ENCODE results near the gene PSMF1. TPM values are rescaled to one million over a fixed set of nuclear protein-coding genes. Genes with fewer than 3 reads are reported as not detected.

Gene PSMF1
- total RNA-seq, 1 donor from 2014 or later = 133 TPM

DNA sequence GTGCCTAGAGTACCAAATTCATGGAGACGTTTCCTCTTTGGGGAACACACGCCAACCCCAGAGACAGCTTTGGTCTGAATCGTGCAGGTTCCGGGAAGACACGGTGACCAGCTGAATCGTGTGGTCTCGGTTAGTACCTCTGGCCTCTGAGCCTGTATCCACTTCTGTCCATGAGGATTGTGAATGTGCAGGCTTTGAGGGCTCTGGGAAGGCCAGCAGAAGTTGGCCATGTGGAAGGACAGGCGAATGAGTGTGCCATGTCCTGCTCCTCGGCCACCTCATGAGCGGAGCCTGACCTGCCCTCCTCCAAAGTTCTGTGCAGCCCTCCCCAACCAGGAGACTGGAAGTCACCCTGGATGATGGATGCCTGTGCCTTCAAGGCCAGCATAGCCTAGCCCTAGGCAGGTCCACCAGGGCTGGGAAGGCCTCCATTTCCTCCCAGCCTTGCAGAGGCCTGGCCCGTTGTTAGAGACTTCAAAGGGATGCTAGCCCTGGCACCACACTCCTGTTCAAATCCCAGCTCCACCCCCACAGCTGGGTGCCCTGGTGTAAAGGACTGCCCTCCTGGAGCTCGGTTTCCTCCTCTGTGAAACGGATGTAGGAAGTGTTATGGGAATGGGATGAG is 68.1 kb downstream of the PSMF1 start:
- TF ChIP-seq CTCF (IDR thresholded peaks at IDR 0.05; ENCODE audit: insufficient read depth, low read depth, low read length) (no peak), EZH2 (IDR thresholded peaks at IDR 0.05; ENCODE audit: insufficient read depth, low read length) (no peak)
- peaks cover 7% of the 10 kb centered on the region for H3K9me3 Mint-ChIP-seq (ENCODE audit: unreplicated experiment)
- Histone ChIP-seq H3K27ac (ENCODE audit: low read depth, low read length) (no peak overlapping the region), H2AFZ (ENCODE audit: low read depth, low read length) (no peak overlapping the region), H3K79me2 (ENCODE audit: insufficient read depth, low read length) (no peaks in the 10 kb centered on the region), H4K20me1 (ENCODE audit: insufficient read depth, low read length) (peaks cover 8% of the 10 kb centered on the region), H3K4me1 (ENCODE audit: insufficient read depth, low read length) (no peaks in the 10 kb centered on the region), H3K4me2 (ENCODE audit: low read length) (no peak overlapping the region), H3K9me3 (ENCODE audit: insufficient read depth, low read depth, low read length) (no peaks in the 10 kb centered on the region), H3K9ac (ENCODE audit: low read length) (no peak overlapping the region), H3K4me3 (ENCODE audit: insufficient read depth, low read depth, low read length) (no peak overlapping the region), H3K36me3 (ENCODE audit: insufficient read depth, low read length) (no peaks in the 10 kb centered on the region), H3K27me3 (ENCODE audit: insufficient read depth, low read length) (peaks cover 55% of the 10 kb centered on the region)
- no peaks in the 10 kb centered on the region for H3K36me3 Mint-ChIP-seq (ENCODE audit: low read depth, unreplicated experiment)
- FAIRE-seq (no peak), DNase-seq (ENCODE audit: low read depth) (no peak)
- H3K4me3 Mint-ChIP-seq (ENCODE audit: unreplicated experiment) = peak overlapping the region; percentile 73
- peaks cover 52% of the 10 kb centered on the region for H3K27me3 Mint-ChIP-seq (ENCODE audit: low read depth, unreplicated experiment)
- H3K4me1 Mint-ChIP-seq (ENCODE audit: low read depth, unreplicated experiment) = no peaks in the 10 kb centered on the region
- H3K27ac Mint-ChIP-seq (ENCODE audit: unreplicated experiment) = no peak overlapping the region

- Histone ChIP-seq H3K4me2 (ENCODE audit: low read length) (no peak overlapping the region), H3K4me3 (ENCODE audit: insufficient read depth, low read depth, low read length) (no peak overlapping the region), H3K27ac (ENCODE audit: low read depth, low read length) (no peak overlapping the region), H3K4me1 (ENCODE audit: insufficient read depth, low read length) (no peaks in the 10 kb centered on the region), H3K27me3 (ENCODE audit: insufficient read depth, low read length) (peaks cover 55% of the 10 kb centered on the region), H4K20me1 (ENCODE audit: insufficient read depth, low read length) (peaks cover 8% of the 10 kb centered on the region), H3K36me3 (ENCODE audit: insufficient read depth, low read length) (no peaks in the 10 kb centered on the region), H3K79me2 (ENCODE audit: insufficient read depth, low read length) (no peaks in the 10 kb centered on the region), H3K9me3 (ENCODE audit: insufficient read depth, low read depth, low read length) (no peaks in the 10 kb centered on the region), H3K9ac (ENCODE audit: low read length) (no peak overlapping the region), H2AFZ (ENCODE audit: low read depth, low read length) (no peak overlapping the region)
- peaks cover 45% of the 10 kb centered on the region for H3K27me3 Mint-ChIP-seq (ENCODE audit: low read depth, unreplicated experiment)
- H3K4me1 Mint-ChIP-seq (ENCODE audit: low read depth, unreplicated experiment) = no peaks in the 10 kb centered on the region
- DNase-seq (ENCODE audit: low read depth) (no peak), FAIRE-seq (no peak)
- TF ChIP-seq EZH2 (IDR thresholded peaks at IDR 0.05; ENCODE audit: insufficient read depth, low read length) (no peak), CTCF (IDR thresholded peaks at IDR 0.05; ENCODE audit: insufficient read depth, low read depth, low read length) (no peak)
- H3K36me3 Mint-ChIP-seq (ENCODE audit: low read depth, unreplicated experiment) = no peaks in the 10 kb centered on the region
- no peak overlapping the region for H3K27ac Mint-ChIP-seq (ENCODE audit: unreplicated experiment)
- H3K4me3 Mint-ChIP-seq (ENCODE audit: unreplicated experiment) = no peak overlapping the region
- H3K9me3 Mint-ChIP-seq (ENCODE audit: unreplicated experiment) = peaks cover 7% of the 10 kb centered on the region
Observed at GRCh38 chr20:1187605-1188171, 69.3 kb downstream of the PSMF1 start.

DNA sequence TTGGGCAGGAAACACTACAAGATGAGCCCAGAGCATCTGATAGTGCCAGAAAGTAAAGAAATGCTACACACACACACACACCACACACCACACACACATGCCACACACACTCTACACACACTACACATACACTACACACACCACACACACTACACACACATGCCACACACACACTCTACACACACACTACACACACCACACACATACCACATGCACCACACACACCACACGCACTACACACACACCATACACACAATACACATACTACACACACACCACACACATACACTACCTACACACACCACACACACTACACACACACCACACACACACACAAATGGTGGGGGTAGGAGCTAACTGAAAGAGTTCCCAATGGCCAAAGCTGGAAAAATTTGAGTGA is 69.9 kb downstream of the PSMF1 start:
- Mint-ChIP-seq H3K27ac (ENCODE audit: unreplicated experiment) (no peak overlapping the region), H3K4me3 (ENCODE audit: unreplicated experiment) (no peak overlapping the region), H3K4me1 (ENCODE audit: low read depth, unreplicated experiment) (no peaks in the 10 kb centered on the region), H3K27me3 (ENCODE audit: low read depth, unreplicated experiment) (peaks cover 39% of the 10 kb centered on the region), H3K9me3 (ENCODE audit: unreplicated experiment) (peaks cover 7% of the 10 kb centered on the region), H3K36me3 (ENCODE audit: low read depth, unreplicated experiment) (no peaks in the 10 kb centered on the region)
- peak; percentile 72 for FAIRE-seq
- no peak overlapping the region for H3K4me2 ChIP-seq (ENCODE audit: low read length)
- DNase-seq (ENCODE audit: low read depth) = no peak
- H4K20me1 ChIP-seq (ENCODE audit: insufficient read depth, low read length) = peaks cover 5% of the 10 kb centered on the region
- H3K27ac ChIP-seq (ENCODE audit: low read depth, low read length) = no peak overlapping the region
- H3K4me3 ChIP-seq (ENCODE audit: insufficient read depth, low read depth, low read length) = no peak overlapping the region
- TF ChIP-seq EZH2 (IDR thresholded peaks at IDR 0.05; ENCODE audit: insufficient read depth, low read length) (no peak), CTCF (IDR thresholded peaks at IDR 0.05; ENCODE audit: insufficient read depth, low read depth, low read length) (no peak)
- no peaks in the 10 kb centered on the region for H3K9me3 ChIP-seq (ENCODE audit: insufficient read depth, low read depth, low read length)
- H2AFZ ChIP-seq (ENCODE audit: low read depth, low read length) = no peak overlapping the region
- no peaks in the 10 kb centered on the region for H3K4me1 ChIP-seq (ENCODE audit: insufficient read depth, low read length)
- H3K79me2 ChIP-seq (ENCODE audit: insufficient read depth, low read length) = no peaks in the 10 kb centered on the region
- no peaks in the 10 kb centered on the region for H3K36me3 ChIP-seq (ENCODE audit: insufficient read depth, low read length)
- H3K27me3 ChIP-seq (ENCODE audit: insufficient read depth, low read length) = peaks cover 51% of the 10 kb centered on the region
- no peak overlapping the region for H3K9ac ChIP-seq (ENCODE audit: low read length)
